ENCODE data around the gene FXYD1.

DNA sequence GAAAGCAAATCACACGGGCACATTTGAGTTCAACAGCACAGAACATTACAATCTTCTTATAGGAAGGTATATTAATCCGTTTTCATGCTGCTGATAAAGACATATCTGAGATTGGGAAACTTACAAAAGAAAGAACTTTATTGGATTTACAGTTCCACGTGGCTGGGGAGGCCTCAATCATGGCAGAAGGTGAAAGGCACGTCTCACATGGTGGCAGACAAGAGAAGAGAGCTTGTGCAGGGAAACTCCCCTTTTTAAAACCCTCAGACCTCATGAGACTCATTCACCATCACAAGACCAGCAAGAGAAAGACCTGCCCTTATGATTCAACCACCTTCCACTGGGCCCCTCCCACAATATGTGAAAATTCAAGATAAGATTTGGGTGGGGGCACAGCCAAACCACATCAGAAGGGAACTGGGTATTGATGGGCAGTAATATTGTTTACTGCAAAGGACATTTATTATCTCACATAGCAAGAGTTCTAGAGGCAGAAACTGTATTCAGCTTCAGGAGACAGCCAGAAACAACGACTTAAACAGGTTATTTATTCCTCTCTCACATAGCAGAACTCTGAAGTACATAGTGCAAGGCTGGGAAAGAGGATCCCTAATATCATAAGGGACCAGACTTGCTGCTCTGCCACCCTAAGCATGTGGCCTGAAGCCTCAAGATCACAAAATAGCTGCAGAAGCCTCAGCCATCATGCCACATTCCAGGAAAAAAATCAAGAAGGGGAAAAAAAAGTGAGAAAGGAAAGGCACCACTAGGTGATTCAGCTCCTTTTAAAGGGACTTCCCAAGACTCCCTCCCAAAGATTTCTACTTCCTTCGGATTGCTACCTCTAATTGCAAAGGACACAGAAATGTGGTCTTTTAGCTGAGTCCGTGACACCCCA lies 39.0 kb downstream of the FXYD1 start:
- no peak for TF ChIP-seq GATA2 (IDR thresholded peaks at IDR 0.05; ENCODE audit: low read depth, low read length)
- TF ChIP-seq GATA3 (IDR thresholded peaks at IDR 0.05; ENCODE audit: low read depth, low read length), result no peak
